ENCODE measurements around the gene ASXL3.

GRCh38 chr18:33588361-33588760 lies 10.3 kb downstream of the ASXL3 start:
- TF ChIP-seq CTCF (conservative IDR thresholded peaks at IDR 0.05; ENCODE audit: low read depth, low read length) (no peak), EZH2 (IDR thresholded peaks at IDR 0.05; ENCODE audit: low read length, unreplicated experiment) (no peak)
